Activated CD8-positive, alpha-beta T cell treated with anti-CD3 and anti-CD28 coated beads for 36 hours (primary cell): ENCODE results near the gene ITGA3. TPM values are rescaled to one million over a fixed set of nuclear protein-coding genes. Genes with fewer than 3 reads are reported as not detected.

ENCODE experiments used
- ATAC-seq: fragments of 200-7000 bp; cut with Tn5 transposase; one replicate; pipeline ENCODE4 v1.10.0; 2021; ENCODE audit warnings: mild to moderate bottlenecking, moderate library complexity
- CTCF ChIA-PET: fragments of 350-600 bp; sonication (Branson Sonifier 250); formaldehyde crosslinking; loops from one replicate; lab custom pipeline; 2021; ENCODE audit warnings: antibody characterized with exemption; lab: Charles Lee
- POLR2A ChIA-PET: fragments of 350-600 bp; sonication (Branson Sonifier 250); formaldehyde crosslinking; loops from one replicate; lab custom pipeline; 2021; ENCODE audit warnings: antibody characterized with exemption; lab: Charles Lee
- DNase-seq: peaks from one replicate; pipeline ENCODE4 v3.0.0-alpha.2; 2020
- H3K27ac Mint-ChIP-seq: one replicate; pipeline ENCODE4 v1.8.0; 2021; ENCODE audit warnings: mild to moderate bottlenecking, mixed read lengths
- H3K27me3 Mint-ChIP-seq: one replicate; pipeline ENCODE4 v1.8.0; 2021; ENCODE audit warnings: mixed read lengths
- H3K36me3 Mint-ChIP-seq: one replicate; pipeline ENCODE4 v1.8.0; 2021; ENCODE audit warnings: low read depth, mixed read lengths
- H3K4me1 Mint-ChIP-seq: one replicate; pipeline ENCODE4 v1.8.0; 2021; ENCODE audit warnings: low read depth, mixed read lengths
- H3K4me3 Mint-ChIP-seq: one replicate; pipeline ENCODE4 v1.8.0; 2021; ENCODE audit warnings: mild to moderate bottlenecking, moderate library complexity, mixed read lengths
- H3K9me3 Mint-ChIP-seq: one replicate; pipeline ENCODE4 v1.8.0; 2021; ENCODE audit warnings: mixed read lengths
- CTCF ChIP-seq: fragments of 200-600 bp; IDR thresholded peaks from one replicate; pipeline ENCODE4 v1.8.0; 2022; ENCODE audit warnings: antibody characterized with exemption, mild to moderate bottlenecking
- intact Hi-C: fragments of 100-400 bp; cut with micrococcal nuclease; formaldehyde crosslinking; loops from one replicate; pipeline ENCODE4 v1.10.0; 2022
- total RNA-seq, 2 experiments: library from RNA; stranded (reverse); gene quantifications; one replicate each; pipeline ENCODE4 v1.2.3, GENCODE V29; 2021

Gene ITGA3
- total RNA-seq, 2 experiments from 2014 or later = 4.2 to 7.2 TPM

DNA sequence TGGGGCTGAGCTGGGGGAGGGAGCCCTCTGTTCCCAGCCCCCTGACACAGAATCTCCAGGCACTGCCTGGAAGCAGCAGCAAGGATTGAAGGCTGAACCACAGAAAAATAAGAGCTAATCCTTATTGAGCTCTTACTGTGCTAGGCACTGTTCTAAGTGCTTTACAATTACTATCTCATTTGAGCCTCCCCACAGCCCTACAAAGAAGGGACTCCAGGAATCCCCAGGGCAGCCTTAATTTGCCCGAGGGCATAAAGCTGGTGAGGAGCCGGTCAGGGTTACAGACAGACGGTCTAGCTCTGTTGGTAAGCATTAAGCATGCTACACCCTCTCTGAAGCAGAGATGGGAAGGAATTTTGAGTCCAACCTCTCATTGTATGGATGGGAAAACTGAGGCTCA lies 67.0 kb downstream of the ITGA3 start:
- CTCF ChIA-PET = interaction anchor here (1.1 to 1.5 kb wide), 6 partner anchors 8 to 35 kb away, joined by 3 to 6 read pairs (median 4); no protein-coding TSS in a partner anchor
- Mint-ChIP-seq H3K27ac (no peak overlapping the region), H3K9me3 (no peaks in the 10 kb centered on the region)

GRCh38 chr17:50123649-50124349 lies 67.9 kb downstream of the ITGA3 start:
- no peaks in the 10 kb centered on the region for H3K9me3 Mint-ChIP-seq
- H3K4me3 Mint-ChIP-seq = no peak overlapping the region
- ChIA-PET CTCF (interaction anchor here (1.2 to 1.4 kb wide), 4 partner anchors 9 to 36 kb away, joined by 4 to 6 read pairs (median 5); no protein-coding TSS in a partner anchor), POLR2A (interaction anchor here (1.0 to 2.0 kb wide), 2 partner anchors 16 to 38 kb away, joined by 3 to 5 read pairs; no protein-coding TSS in a partner anchor)
- peaks cover 21% of the 10 kb centered on the region for H3K27me3 Mint-ChIP-seq
- no peaks in the 10 kb centered on the region for H3K36me3 Mint-ChIP-seq
- peaks cover 4% of the 10 kb centered on the region for H3K4me1 Mint-ChIP-seq
- intact Hi-C loops = no loop called here
- no peak overlapping the region for H3K27ac Mint-ChIP-seq
- TF ChIP-seq CTCF = no peak
- ATAC-seq = no peak
- no peak for DNase-seq

More for the DNA sequence above, 67.0 kb downstream of the ITGA3 start:
- no peak overlapping the region for H3K4me3 Mint-ChIP-seq
- POLR2A ChIA-PET = interaction anchor here (1.0 to 2.0 kb wide), 3 partner anchors 8 to 39 kb away, joined by 3 to 5 read pairs (median 4); no protein-coding TSS in a partner anchor
- peaks cover 18% of the 10 kb centered on the region for H3K27me3 Mint-ChIP-seq
- no peaks in the 10 kb centered on the region for H3K4me1 Mint-ChIP-seq
- ATAC-seq = no peak
- DNase-seq = no peak
- no peak for TF ChIP-seq CTCF
- intact Hi-C loops = no loop called here
- no peaks in the 10 kb centered on the region for H3K36me3 Mint-ChIP-seq

- Mint-ChIP-seq H3K27ac (no peak overlapping the region), H3K4me1 (peaks cover 9% of the 10 kb centered on the region), H3K9me3 (no peaks in the 10 kb centered on the region), H3K4me3 (no peak overlapping the region), H3K36me3 (no peaks in the 10 kb centered on the region), H3K27me3 (peaks cover 22% of the 10 kb centered on the region)
- intact Hi-C loops = no loop called here
- ChIA-PET POLR2A (interaction anchor here (1.5 kb wide), 1 partner anchor 9 kb away, joined by 3 read pairs; no protein-coding TSS in a partner anchor), CTCF (interaction anchor here (1.1 to 4.6 kb wide), 4 partner anchors 9 to 38 kb away, joined by 5 to 24 read pairs (median 10); no protein-coding TSS in a partner anchor)
- no peak for TF ChIP-seq CTCF
- ATAC-seq (no peak), DNase-seq (no peak)
Observed at GRCh38 chr17:50125420-50125997, 69.6 kb downstream of the ITGA3 start.

- Mint-ChIP-seq H3K27me3 (peaks cover 23% of the 10 kb centered on the region), H3K4me3 (no peak overlapping the region), H3K27ac (no peak overlapping the region), H3K4me1 (peaks cover 22% of the 10 kb centered on the region), H3K9me3 (no peaks in the 10 kb centered on the region), H3K36me3 (peaks cover 4% of the 10 kb centered on the region)
- ATAC-seq (no peak), DNase-seq (no peak)
- CTCF ChIA-PET = interaction anchor here (0.6 to 4.6 kb wide), 3 partner anchors 11 to 307 kb away, joined by 3 to 24 read pairs (median 9); no protein-coding TSS in a partner anchor
- intact Hi-C loops = no loop called here
- no peak for TF ChIP-seq CTCF
- POLR2A ChIA-PET = interaction anchor here (0.6 kb wide), 1 partner anchor 13 kb away, joined by 3 read pairs; no protein-coding TSS in a partner anchor
Observed at GRCh38 chr17:50127697-50128361, 71.9 kb downstream of the ITGA3 start.
